Lower leg skin (tissue), 4 donors: ENCODE data around the gene CD9. TPM values are rescaled to one million over a fixed set of nuclear protein-coding genes. Genes with fewer than 3 reads are reported as not detected.

ENCODE experiments used
- DNase-seq, 2 donors: peaks; one replicate each; pipeline ENCODE4 v3.0.0-alpha.2; 2019; ENCODE audit warnings: low spot score in 2 of 2
- H3K4me3 ChIP-seq: fragments of 200-600 bp; sonication (generic); 2 replicates; pipeline ENCODE4 v1.5.1; 2017; ENCODE audit warnings: mild to moderate bottlenecking, low read depth; ENCODE audit not compliant: poor library complexity, severe bottlenecking
- CTCF ChIP-seq, 3 donors: fragments of 450-650 bp; IDR thresholded peaks; one replicate each; pipeline ENCODE4 v1.5.1; 2016; ENCODE audit warnings: antibody characterized with exemption in 3 of 3, mild to moderate bottlenecking in 3 of 3, moderate library complexity in 2 of 3
- POLR2A ChIP-seq, 2 donors: fragments of 450-650 bp; IDR thresholded peaks; one replicate each; pipeline ENCODE4 v1.6.1; 2016 to 2017; ENCODE audit warnings: antibody characterized with exemption in 2 of 2, mild to moderate bottlenecking in 1 of 2, moderate library complexity in 1 of 2
- WGBS, 2 donors: methylation state at CpG; one replicate each; pipeline ENCODE4 v1.1.5; 2018; 5-methylcytosine and 5-hydroxymethylcytosine counted together
- intact Hi-C: fragments of 100-400 bp; cut with DNase I; formaldehyde crosslinking; loops from one replicate; pipeline ENCODE4 v1.15.0; 2023; ENCODE audit warnings: low total_unique reads
- total RNA-seq, 4 donors: library from RNA; depleted of rRNA; stranded (reverse); fragments of >200 nt; gene quantifications; one replicate each; pipeline ENCODE4 v1.1.0, GENCODE V29; 2016

The CD9 gene
- total RNA-seq, 4 donors from 2014 or later: 378 to 494 (median 412) TPM

GRCh38 chr12:6202304-6202703 is 2.1 kb downstream of the CD9 start:
- DNase-seq: no peak
- TF ChIP-seq POLR2A (IDR thresholded peaks at IDR 0.05) (no peak), CTCF (IDR thresholded peaks at IDR 0.05) (no peak)
- intact Hi-C loops: no loop called here
- WGBS, 2 donors: 15 to 19% methylated on average over 6 of the region's 6 CpGs
- no peak overlapping the region for H3K4me3 ChIP-seq

- 48 to 53% methylated on average over 3 of the region's 3 CpGs for WGBS, 2 donors
- no peak for DNase-seq
- no peak overlapping the region for H3K4me3 ChIP-seq
- intact Hi-C loops: no loop called here
- no peak for TF ChIP-seq CTCF (IDR thresholded peaks at IDR 0.05)
- no peak for TF ChIP-seq POLR2A (IDR thresholded peaks at IDR 0.05)
Observed at GRCh38 chr12:6202846-6203245, 2.6 kb downstream of the CD9 start.

- intact Hi-C loops: no loop called here
- TF ChIP-seq POLR2A (IDR thresholded peaks at IDR 0.05) (no peak), CTCF (IDR thresholded peaks at IDR 0.05) (no peak)
- no peak for DNase-seq
- no peak overlapping the region for H3K4me3 ChIP-seq
- WGBS, 2 donors: 74 to 77% methylated on average over 3 of the region's 3 CpGs
Observed at GRCh38 chr12:6203601-6204000, 3.4 kb downstream of the CD9 start.

GRCh38 chr12:6204533-6205143 is 4.4 kb downstream of the CD9 start:
- H3K4me3 ChIP-seq: no peak overlapping the region
- DNase-seq: no peak
- WGBS, 2 donors: 21 to 23% methylated on average over 5 of the region's 5 CpGs
- TF ChIP-seq CTCF (IDR thresholded peaks at IDR 0.05) (no peak), POLR2A (IDR thresholded peaks at IDR 0.05) (no peak)
- intact Hi-C loops: no loop called here

GRCh38 chr12:6205144-6205539 is 4.9 kb downstream of the CD9 start:
- no peak for DNase-seq
- 7 to 12% methylated on average over 8 of the region's 8 CpGs for WGBS, 2 donors

More at GRCh38 chr12:6205144-6205539, 4.9 kb downstream of the CD9 start:
- no peak overlapping the region for H3K4me3 ChIP-seq
- intact Hi-C loops: no loop called here
- TF ChIP-seq CTCF (IDR thresholded peaks at IDR 0.05) (no peak), POLR2A (IDR thresholded peaks at IDR 0.05) (no peak)
